Erythroblast (primary cell): ENCODE data around the gene XXYLT1.

Source experiments
- GATA1 ChIP-seq: IDR thresholded peaks from 2 replicates; pipeline ENCODE4 v1.6.1; 2011; ENCODE audit warnings: low read depth, mild to moderate bottlenecking, control low read depth, low read length, moderate library complexity
- POLR2A ChIP-seq: IDR thresholded peaks from 2 replicates; pipeline ENCODE4 v1.6.1; 2011; ENCODE audit warnings: mild to moderate bottlenecking, low read length

GRCh38 chr3:195240171-195240701 lies 30.7 kb downstream of the XXYLT1 start:
- TF ChIP-seq POLR2A (no peak), GATA1 (no peak)
